Keratinocyte (primary cell): ENCODE measurements around the gene SAFB.

Experiments
- EZH2 ChIP-seq: IDR thresholded peaks from one replicate; pipeline ENCODE4 v1.6.1; 2012; ENCODE audit warnings: inconsistent platforms, mild to moderate bottlenecking, low read length, moderate library complexity
- TF ChIP-seq, protein P1 (sequence below), 3 experiments: IDR thresholded peaks in 1 of 3; conservative IDR thresholded peaks in 1 of 3; optimal IDR thresholded peaks in 1 of 3; 2 replicates in 2 of 3; 3 replicates in 1 of 3; pipeline versions ENCODE3 to v1.5.1; 2011; ENCODE audit warnings: low read length in 3 of 3, mild to moderate bottlenecking in 3 of 3, moderate library complexity in 2 of 3, control low read depth in 1 of 3, inconsistent platforms in 1 of 3; ENCODE audit not compliant: insufficient read depth in 2 of 3; ENCODE audit errors: extremely low read depth in 1 of 3

DNA sequence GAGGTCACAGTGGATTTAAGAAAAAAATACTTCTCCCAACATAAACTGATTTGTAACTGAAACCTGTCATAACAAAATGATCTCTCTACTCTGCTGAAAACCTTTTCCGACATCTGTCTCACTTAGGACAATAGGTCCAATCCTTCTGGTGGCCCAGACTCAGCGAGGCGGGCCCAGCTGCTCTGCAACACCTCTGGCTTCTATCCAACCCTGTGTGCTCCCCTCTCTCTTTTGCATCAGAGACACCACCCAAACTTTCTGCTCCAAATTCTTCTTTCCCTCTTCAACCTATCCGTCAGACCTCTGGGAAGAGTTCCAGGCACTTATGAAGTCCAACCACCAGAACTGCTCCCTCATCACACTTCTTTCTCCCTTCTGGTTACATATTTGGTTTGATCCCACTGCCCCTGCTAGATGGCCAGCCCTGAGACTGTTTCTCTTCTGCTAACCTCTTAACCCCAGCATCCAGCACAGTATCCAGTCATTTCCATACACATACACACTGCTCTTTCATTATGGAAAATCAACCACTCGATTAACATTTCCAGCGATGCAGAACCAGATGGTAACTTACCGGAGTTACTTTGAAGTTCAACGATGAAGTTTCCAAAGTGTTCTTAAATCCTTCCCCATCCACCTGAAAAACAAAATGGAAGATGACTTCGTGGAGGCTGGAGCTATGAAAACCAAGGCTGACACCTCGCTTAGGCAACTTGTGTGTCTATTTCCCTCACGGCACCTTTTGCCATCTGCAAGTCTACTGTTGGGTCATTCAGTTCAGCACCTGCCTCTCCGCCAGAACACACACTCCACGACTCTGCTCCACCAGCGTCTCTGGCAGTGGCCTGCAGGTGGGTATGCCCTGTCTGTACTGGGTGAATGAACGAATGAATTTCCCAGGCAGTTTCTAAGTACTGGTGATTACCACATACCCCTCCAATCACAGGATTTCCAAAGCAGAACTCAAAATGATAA is 9.7 kb upstream of the SAFB start:
- TF ChIP-seq, protein P1, sequence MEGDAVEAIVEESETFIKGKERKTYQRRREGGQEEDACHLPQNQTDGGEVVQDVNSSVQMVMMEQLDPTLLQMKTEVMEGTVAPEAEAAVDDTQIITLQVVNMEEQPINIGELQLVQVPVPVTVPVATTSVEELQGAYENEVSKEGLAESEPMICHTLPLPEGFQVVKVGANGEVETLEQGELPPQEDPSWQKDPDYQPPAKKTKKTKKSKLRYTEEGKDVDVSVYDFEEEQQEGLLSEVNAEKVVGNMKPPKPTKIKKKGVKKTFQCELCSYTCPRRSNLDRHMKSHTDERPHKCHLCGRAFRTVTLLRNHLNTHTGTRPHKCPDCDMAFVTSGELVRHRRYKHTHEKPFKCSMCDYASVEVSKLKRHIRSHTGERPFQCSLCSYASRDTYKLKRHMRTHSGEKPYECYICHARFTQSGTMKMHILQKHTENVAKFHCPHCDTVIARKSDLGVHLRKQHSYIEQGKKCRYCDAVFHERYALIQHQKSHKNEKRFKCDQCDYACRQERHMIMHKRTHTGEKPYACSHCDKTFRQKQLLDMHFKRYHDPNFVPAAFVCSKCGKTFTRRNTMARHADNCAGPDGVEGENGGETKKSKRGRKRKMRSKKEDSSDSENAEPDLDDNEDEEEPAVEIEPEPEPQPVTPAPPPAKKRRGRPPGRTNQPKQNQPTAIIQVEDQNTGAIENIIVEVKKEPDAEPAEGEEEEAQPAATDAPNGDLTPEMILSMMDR (optimal IDR thresholded peaks at IDR 0.05 in 1 of 3, IDR thresholded peaks at IDR 0.05 in 1 of 3, conservative IDR thresholded peaks at IDR 0.05 in 1 of 3; ENCODE audit: extremely low read depth in 1 of 3, insufficient read depth in 2 of 3, low read length in 3 of 3) = no peak
- no peak for TF ChIP-seq EZH2
